AG04449 (cell line): ENCODE measurements around the gene EIPR1.
A peak's percentile ranks its signal among the peaks of the same experiment; 100 is the strongest.
"Not testable (repeated sequence)": the region's sequence is repeated elsewhere in the genome, so short reads cannot be mapped to it uniquely, and the experiment has no call there.

Source experiments
- CTCF ChIA-PET: fragments of 350-600 bp; formaldehyde crosslinking; extraction: SDS; loops from one replicate; lab custom pipeline; 2021; ENCODE audit warnings: antibody characterized with exemption; lab: Yijun Ruan, JAX
- POLR2A ChIA-PET: fragments of 400-600, 350-600 bp; formaldehyde crosslinking; extraction: SDS; loops from one replicate; lab custom pipeline; 2020; ENCODE audit warnings: antibody characterized with exemption, inconsistent platforms; lab: Yijun Ruan, JAX
- DNase-seq: peaks from one replicate; pipeline ENCODE4 v3.0.0-alpha.2; 2010; ENCODE audit warnings: low read depth, low spot score
- H3K4me3 ChIP-seq: 2 replicates; pipeline ENCODE4 v1.5.1; 2011; ENCODE audit warnings: low read depth, mild to moderate bottlenecking, control low read depth, low read length
- CTCF ChIP-seq: IDR thresholded peaks from one replicate; pipeline ENCODE4 v1.5.1; 2011; ENCODE audit warnings: mild to moderate bottlenecking, moderate library complexity, low read length, control low read depth, inconsistent platforms; ENCODE audit not compliant: insufficient read depth; ENCODE audit errors: missing control alignments

Gene EIPR1

GRCh38 chr2:3377279-3377611, 373 bp downstream of the EIPR1 start:
- no peak for DNase-seq
- H3K4me3 ChIP-seq, result peak overlapping the region; percentile 100
- TF ChIP-seq CTCF, result no peak
- CTCF ChIA-PET, result no interaction called here
- POLR2A ChIA-PET, result no interaction called here

DNA sequence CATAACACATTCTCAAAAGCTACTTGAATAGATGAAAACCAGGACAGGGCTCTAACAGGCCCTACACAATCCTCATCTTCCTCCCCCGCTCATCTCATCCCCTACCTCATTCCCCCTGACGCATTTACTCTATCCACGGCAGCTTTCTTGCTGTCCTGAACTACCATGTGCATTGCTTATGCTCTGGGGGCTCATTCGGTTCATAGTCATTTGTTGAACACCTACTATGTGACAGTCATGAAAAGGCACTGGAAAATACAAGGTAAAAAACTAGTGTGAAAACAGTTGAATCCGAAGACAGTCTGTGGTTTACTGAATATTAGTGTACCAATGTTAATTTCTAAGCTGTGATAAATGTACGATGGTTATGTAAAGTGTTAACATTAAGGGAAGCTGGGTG, 797 bp downstream of the EIPR1 start:
- ChIA-PET CTCF (interaction anchor here (0.6 kb wide), 1 partner anchor 55 kb away, joined by 3 read pairs; no protein-coding TSS in a partner anchor), POLR2A (no interaction called here)
- peak overlapping the region; percentile 100 for H3K4me3 ChIP-seq
- no peak for TF ChIP-seq CTCF
- DNase-seq, result no peak

DNA sequence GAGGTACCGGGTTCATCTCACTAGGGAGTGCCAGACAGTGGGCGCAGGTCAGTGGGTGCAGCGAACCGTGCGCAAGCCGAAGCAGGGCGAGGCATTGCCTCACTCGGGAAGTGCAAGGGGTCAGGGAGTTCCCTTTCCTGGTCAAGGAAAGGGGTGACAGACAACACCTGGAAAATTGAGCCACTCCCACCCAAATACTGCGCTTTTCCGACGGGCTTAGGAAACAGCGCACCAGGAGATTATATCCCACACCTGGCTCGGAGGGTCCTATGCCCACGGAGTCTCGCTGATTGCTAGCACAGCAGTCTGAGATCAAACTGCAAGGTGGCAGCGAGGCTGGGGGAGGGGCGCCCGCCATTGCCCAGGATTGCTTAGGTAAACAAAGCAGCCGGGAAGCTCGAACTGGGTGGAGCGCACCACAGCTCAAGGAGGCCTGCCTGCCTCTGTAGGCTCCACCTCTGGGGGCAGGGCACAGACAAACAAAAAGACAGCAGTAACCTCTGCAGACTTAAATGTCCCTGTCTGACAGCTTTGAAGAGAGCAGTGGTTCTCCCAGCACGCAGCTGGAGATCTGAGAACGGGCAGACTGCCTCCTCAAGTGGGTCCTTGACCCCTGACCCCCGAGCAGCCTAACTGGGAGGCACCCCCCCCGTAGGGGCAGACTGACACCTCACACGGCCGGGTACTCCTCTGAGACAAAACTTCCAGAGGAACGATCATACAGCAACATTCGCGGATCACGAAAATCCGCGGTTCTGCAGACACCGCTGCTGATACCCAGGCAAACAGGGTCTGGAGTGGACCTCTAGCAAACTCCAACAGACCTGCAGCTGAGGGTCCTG, 8.1 kb downstream of the EIPR1 start:
- H3K4me3 ChIP-seq, POLR2A ChIA-PET, CTCF ChIA-PET, DNase-seq: not testable (repeated sequence)

- no peak overlapping the region for H3K4me3 ChIP-seq
- TF ChIP-seq CTCF, result no peak
- DNase-seq, result no peak
- POLR2A ChIA-PET, result no interaction called here
- CTCF ChIA-PET, result interaction anchor here (1.4 kb wide), 1 partner anchor 65 kb away, joined by 3 read pairs; no protein-coding TSS in a partner anchor
Observed at GRCh38 chr2:3368261-3368722, 9.3 kb downstream of the EIPR1 start.

DNA sequence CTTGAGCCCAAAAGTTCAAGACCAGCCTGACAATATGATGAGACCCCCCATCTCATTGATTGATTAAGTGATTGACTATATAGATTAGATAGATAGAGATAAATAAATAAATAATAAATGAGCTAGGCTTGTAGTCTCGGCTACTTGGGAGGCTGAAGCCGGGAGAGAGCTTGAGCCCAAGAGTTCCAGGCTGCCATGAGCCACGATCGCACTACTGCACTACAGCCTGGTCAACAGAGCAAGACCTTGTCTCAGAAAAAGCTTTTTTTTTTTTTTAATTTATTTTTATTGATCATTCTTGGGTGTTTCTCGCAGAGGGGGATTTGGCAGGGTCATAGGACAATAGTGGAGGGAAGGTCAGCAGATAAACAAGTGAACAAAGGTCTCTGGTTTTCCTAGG, 12.4 kb downstream of the EIPR1 start:
- H3K4me3 ChIP-seq, result no peak overlapping the region
- ChIA-PET CTCF (interaction anchor here (2.7 kb wide), 1 partner anchor 58 kb away, joined by 6 read pairs; no protein-coding TSS in a partner anchor), POLR2A (no interaction called here)
- DNase-seq, result no peak
- TF ChIP-seq CTCF, result no peak

DNA sequence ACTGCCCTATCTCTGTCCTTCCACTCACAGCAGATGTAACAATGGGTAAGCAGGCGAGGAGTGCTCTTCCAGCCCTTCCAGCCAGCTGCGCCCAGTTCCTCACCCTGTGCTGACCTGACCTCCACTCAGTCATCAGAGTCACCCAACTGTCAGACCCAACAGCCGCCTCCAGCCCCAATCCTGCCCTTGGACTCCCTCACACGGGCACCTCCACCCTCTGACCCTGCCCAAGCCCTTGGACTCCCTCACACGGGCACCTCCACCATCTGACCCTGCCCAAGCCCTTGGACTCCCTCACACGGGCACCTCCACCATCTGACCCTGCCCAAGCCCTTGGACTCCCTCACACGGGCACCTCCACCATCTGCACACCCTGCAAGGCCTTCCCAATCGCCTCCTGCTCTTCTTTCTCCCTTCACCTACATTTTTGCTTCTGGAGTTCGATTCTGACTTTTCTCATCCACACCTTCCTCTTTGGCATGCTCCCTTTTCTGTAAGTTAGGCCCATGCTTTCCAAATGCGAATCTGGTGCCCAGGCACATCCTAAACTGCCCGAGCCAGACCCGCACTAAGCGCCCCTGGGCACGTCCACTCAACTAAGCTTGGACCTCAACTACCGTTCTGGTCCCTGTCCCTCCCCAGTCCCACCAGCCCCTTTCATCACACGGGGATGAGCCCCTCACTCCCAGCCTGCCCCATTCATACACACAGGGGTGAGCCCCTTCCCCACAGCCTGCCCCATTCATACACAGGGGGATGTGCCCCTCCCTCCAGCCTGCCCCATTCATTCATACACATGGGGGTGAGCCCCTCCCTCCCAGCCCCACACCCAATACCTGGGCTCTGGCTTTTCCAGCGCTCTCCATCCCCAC, 15.9 kb downstream of the EIPR1 start:
- POLR2A ChIA-PET, result no interaction called here
- DNase-seq, result no peak
- TF ChIP-seq CTCF, result no peak
- no peak overlapping the region for H3K4me3 ChIP-seq
- CTCF ChIA-PET, result no interaction called here
